Retinal pigment epithelial cell (primary cell): ENCODE data around the gene AKAP13.

ENCODE experiments used
- DNase-seq: peaks from one replicate; pipeline ENCODE4 v3.0.0-alpha.2; 2010; ENCODE audit warnings: low read depth
- H3K4me3 ChIP-seq: 2 replicates; pipeline ENCODE4 v1.5.1; 2011; ENCODE audit warnings: mild to moderate bottlenecking, low read length, control low read depth, moderate library complexity
- TF ChIP-seq, protein P1 (sequence below): conservative IDR thresholded peaks from 2 replicates; pipeline ENCODE4 v1.5.1; 2011; ENCODE audit warnings: low read depth, low read length, control low read depth, inconsistent platforms

AKAP13 gene

DNA sequence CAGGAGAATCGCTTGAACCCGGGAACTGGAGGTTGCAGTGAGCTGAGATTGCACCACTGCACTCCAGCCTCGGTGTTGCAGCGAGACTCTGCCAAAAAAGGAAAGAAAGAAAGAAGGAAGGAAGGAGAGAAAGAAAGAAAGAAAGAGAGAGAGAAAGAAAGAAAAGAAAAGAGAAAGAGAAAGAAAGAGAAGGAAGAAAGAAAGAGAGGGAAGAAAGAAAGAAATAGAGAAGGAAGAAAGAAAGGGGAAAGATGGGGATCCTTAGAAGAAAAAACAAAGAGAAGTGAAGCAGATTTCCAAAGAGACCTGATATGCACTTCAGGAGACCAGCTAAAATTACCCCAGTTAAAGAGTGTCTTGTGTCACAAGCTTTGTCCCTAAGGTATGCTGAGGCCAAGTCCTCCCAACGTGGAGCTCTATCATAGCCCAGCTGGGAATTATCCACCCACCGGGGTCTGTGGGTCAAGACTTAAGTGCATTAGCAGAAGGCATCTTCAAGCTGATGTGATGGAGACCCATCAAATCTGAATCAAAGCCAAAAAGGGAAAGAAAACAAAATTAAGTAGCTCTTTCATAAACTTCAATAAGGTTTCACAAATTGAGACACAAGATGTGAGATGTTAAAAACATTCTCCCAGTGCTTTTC is 17.8 kb upstream of the AKAP13 start:
- no peak for DNase-seq
- TF ChIP-seq, protein P1, sequence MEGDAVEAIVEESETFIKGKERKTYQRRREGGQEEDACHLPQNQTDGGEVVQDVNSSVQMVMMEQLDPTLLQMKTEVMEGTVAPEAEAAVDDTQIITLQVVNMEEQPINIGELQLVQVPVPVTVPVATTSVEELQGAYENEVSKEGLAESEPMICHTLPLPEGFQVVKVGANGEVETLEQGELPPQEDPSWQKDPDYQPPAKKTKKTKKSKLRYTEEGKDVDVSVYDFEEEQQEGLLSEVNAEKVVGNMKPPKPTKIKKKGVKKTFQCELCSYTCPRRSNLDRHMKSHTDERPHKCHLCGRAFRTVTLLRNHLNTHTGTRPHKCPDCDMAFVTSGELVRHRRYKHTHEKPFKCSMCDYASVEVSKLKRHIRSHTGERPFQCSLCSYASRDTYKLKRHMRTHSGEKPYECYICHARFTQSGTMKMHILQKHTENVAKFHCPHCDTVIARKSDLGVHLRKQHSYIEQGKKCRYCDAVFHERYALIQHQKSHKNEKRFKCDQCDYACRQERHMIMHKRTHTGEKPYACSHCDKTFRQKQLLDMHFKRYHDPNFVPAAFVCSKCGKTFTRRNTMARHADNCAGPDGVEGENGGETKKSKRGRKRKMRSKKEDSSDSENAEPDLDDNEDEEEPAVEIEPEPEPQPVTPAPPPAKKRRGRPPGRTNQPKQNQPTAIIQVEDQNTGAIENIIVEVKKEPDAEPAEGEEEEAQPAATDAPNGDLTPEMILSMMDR: no peak
- H3K4me3 ChIP-seq: no peak overlapping the region

DNA sequence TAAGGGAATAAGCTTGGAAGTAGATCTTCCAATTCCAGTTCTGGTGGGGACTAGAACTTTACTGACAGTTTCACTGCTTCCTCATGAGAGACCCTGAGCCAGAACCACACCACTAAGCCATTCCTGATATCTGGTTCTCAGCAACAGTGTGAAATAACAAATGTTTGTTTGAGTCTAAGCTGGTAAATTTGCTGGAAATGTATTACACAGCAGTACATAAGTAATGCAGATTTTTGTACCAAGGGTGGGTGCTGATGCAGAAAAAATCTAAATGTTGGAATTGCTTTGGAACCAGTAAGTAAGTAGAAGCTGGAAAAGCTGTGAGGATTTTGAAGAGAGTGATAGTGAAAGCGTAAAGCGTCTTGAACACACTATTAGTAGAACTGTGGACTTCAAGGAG is 14.4 kb upstream of the AKAP13 start:
- TF ChIP-seq, protein P1: no peak

DNA sequence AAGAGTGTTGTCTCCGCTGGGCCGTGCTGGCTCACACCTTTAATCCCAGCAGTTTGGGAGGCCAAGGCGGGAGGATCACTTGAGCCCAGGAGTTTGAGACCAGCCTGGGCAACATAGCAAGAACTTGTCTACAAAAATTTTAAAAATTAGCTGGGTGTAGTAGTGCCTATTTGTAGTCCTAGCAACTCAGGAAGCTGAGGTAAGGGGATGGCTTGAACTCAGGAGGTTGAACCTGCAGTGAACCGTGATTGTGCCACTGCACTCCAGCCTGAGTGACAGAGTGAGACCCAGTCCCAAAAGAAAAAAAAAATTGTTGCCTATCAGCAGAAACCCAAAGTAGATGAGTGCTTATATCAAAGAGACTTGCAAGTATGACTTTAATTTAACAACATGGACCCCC is 12.7 kb upstream of the AKAP13 start:
- no peak for DNase-seq
- TF ChIP-seq, protein P1: no peak
- no peak overlapping the region for H3K4me3 ChIP-seq

More for the DNA sequence above, 14.4 kb upstream of the AKAP13 start:
- no peak for DNase-seq
- no peak overlapping the region for H3K4me3 ChIP-seq

DNA sequence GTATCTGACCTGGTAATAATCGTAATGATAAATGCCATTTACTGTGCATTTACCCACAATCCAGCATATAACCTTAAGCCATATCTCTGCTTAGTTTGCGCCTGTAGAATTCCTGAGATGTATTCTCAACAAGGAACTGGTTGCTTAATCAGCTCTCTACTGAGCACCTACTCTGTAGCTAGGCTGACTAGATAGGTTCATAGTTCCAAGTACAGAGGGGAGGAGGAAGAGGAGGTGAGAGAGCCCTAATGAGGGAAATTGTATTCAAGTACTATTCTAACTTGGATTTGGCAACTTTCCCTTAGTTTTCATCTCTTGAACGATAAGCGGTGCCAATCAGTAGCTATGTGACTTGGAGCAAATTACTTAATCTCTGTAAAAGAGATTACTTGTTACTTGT is 5.6 kb upstream of the AKAP13 start:
- DNase-seq: no peak
- TF ChIP-seq, protein P1: no peak
- H3K4me3 ChIP-seq: no peak overlapping the region

DNA sequence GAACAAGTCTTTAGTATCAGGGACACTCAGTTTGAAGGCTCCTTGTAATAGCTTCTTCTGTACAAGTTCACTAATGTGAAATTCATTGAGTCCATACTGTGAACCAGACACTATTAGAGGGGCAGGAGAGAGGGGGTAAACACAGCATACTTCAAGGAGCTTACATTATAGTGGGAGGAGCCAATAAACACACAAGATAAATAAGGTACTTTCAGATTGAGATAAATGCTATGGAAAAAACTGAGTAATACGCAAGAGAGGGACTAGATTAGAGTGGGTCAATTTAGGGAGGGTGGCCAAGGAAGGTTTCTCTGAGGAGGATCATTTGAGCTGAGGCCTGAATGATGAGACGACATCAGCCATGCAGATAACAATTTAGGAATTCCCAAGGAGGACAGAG is 3.1 kb upstream of the AKAP13 start:
- TF ChIP-seq, protein P1: no peak
- DNase-seq: no peak
- no peak overlapping the region for H3K4me3 ChIP-seq

DNA sequence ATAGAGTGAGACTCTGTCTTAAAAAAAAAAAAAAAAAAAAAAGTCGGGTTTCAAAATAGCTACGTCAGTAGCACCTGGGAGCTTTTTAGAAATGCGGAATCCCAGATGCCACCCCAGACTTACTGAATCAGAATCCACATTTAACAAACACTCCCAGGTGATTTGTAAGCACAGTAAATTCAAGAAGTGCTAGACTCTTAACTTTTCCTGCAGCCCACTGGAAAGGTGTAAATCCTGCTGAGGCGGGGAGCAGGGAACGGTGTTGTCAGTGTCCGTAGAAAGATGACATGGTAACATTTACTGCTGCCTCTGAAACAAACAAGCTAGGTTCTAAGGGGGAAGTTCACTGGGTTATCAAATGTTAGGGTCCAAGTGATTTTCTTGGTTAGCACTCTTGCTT is 2.4 kb upstream of the AKAP13 start:
- TF ChIP-seq, protein P1: no peak
- DNase-seq: no peak

DNA sequence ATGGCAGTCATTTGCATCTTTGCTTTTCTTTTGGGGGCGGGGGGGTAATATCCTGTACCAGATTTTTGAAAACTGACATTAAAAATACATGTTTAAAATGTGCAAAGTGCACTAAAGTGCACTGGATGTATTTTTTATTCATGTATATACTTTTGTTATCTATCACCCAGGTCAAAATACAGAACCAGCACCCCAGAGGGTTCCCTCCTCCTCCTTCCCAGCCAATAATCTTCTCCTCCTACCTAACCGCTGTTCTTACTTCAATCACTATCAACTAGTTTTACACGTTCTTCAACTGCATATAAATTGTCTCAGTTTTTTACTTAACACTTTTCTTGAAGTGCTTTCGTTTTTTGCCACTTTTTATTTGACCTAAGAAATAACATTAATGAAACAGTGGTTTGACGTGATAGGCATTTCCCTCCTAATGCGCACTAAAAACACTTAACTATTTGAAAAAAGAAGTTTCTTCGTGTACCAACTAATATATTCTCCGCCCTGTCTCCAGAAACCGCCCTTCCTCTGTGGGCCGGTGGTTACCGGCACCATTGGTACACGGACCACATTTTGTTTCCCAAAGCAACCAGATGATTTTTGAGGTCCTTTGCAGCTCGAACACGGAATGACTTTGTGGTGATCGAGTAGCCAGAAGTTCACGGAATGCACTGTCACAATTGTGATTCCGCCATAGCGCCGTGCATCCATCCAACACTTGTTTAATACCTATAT is 836 bp upstream of the AKAP13 start:
- peak overlapping the region; percentile 77 for H3K4me3 ChIP-seq
- no peak for DNase-seq
- TF ChIP-seq, protein P1: no peak

More for the DNA sequence above, 2.4 kb upstream of the AKAP13 start:
- H3K4me3 ChIP-seq: no peak overlapping the region
